K562 (cell line): ENCODE data around the gene IFFO2. TPM values are rescaled to one million over a fixed set of nuclear protein-coding genes. Genes with fewer than 3 reads are reported as not detected.

Experiments
- FOXK1 ChIP-seq: sonication (generic); formaldehyde crosslinking; IDR thresholded peaks from 2 replicates; pipeline ENCODE4 v1.8.0; 2022; ENCODE audit warnings: missing genetic modification reagents, mild to moderate bottlenecking, borderline replicate concordance
- MAZ ChIP-seq, 2 experiments: fragments of 450-650 bp in 1 of 2; sonication (generic) in 1 of 2; formaldehyde crosslinking; IDR thresholded peaks in 1 of 2; conservative IDR thresholded peaks in 1 of 2; 2 replicates each; pipeline versions ENCODE4 v1.4.0 to v1.5.0; 2020; ENCODE audit warnings: mild to moderate bottlenecking in 1 of 2, missing genetic modification reagents in 1 of 2
- RBM17 ChIP-seq: fragments of 200-400 bp; formaldehyde crosslinking; IDR thresholded peaks from 2 replicates; pipeline ENCODE4 v1.6.1; 2017; ENCODE audit warnings: low read depth, mild to moderate bottlenecking, low read length, borderline replicate concordance
- SREBF2 ChIP-seq: sonication (generic); formaldehyde crosslinking; IDR thresholded peaks from 2 replicates; pipeline ENCODE4 v1.4.0; 2020; ENCODE audit warnings: mild to moderate bottlenecking, missing genetic modification reagents
- ZBTB1 ChIP-seq: sonication (generic); formaldehyde crosslinking; IDR thresholded peaks from 2 replicates; pipeline ENCODE4 v1.8.1; 2023; ENCODE audit warnings: missing genetic modification reagents, low read depth, mild to moderate bottlenecking, borderline replicate concordance
- ZNF197 ChIP-seq: fragments of 200-800 bp; sonication (Bioruptor generic); IDR thresholded peaks from 2 replicates; pipeline ENCODE4 v1.6.1; 2016; ENCODE audit warnings: low read depth, missing genetic modification characterization, missing compliant biosample characterization
- ZNF239 ChIP-seq: fragments of 250-450 bp; sonication (Bioruptor Pico); IDR thresholded peaks from 2 replicates; pipeline ENCODE4 v1.4.0; 2020; ENCODE audit warnings: mild to moderate bottlenecking
- ZNF3 ChIP-seq: fragments of 250-450 bp; sonication (Bioruptor Pico); IDR thresholded peaks from 2 replicates; pipeline ENCODE4 v1.5.0; 2021; ENCODE audit warnings: mild to moderate bottlenecking, moderate library complexity
- ZNF431 ChIP-seq: sonication (generic); formaldehyde crosslinking; IDR thresholded peaks from 2 replicates; pipeline ENCODE4 v1.8.0; 2022; ENCODE audit warnings: mild to moderate bottlenecking, missing genetic modification reagents
- polyA plus RNA-seq, 8 experiments: library from polyadenylated mRNA; depleted of rRNA in 4 of 8; stranded (reverse) in 5 of 8; unstranded in 3 of 8; fragments of >200 nt; fragmentation: Nextera tagmentation in 2 of 8; fragmentation: Illumina TruSeq in 1 of 8; extraction: Ambion mirVana in 2 of 8; extraction: Trizol in 1 of 8; gene quantifications; 2 replicates each; pipeline versions ENCODE4 v1.2.1 to v1.2.3, GENCODE V29; 2011 to 2014; ENCODE audit warnings: inconsistent platforms in 1 of 8, missing spikeins in 1 of 8
- total RNA-seq, 7 experiments: library from RNA; depleted of rRNA in 6 of 7; stranded (reverse); fragments of >200 nt in 6 of 7; fragmentation: Illumina TruSeq in 2 of 7; extraction: Trizol in 2 of 7; gene quantifications; 2 replicates each; pipeline versions ENCODE4 v1.2.1 to v1.2.3, GENCODE V29; 2011 to 2021; ENCODE audit warnings: low replicate concordance in 1 of 7
- TF ChIP-seq, protein P1 (sequence below), 3 experiments: fragments of 200-800 bp in 1 of 3; fragments of 250-450 bp in 1 of 3; fragments of 450-650 bp in 1 of 3; sonication (Bioruptor Pico) in 1 of 3; sonication (Bioruptor generic) in 1 of 3; formaldehyde crosslinking in 1 of 3; IDR thresholded peaks; 2 replicates each; pipeline versions ENCODE4 v1.6.1 to v1.8.0; 2016 to 2022; ENCODE audit warnings: mild to moderate bottlenecking in 2 of 3, missing genetic modification characterization in 2 of 3, missing compliant biosample characterization in 1 of 3, moderate library complexity in 1 of 3
- TF ChIP-seq, protein P2 (sequence below): fragments of 250-450 bp; sonication (Bioruptor Pico); IDR thresholded peaks from 2 replicates; pipeline ENCODE4 v1.4.0; 2020; ENCODE audit warnings: mild to moderate bottlenecking, moderate library complexity, borderline replicate concordance
- TF ChIP-seq, protein P3 (sequence below): sonication (generic); formaldehyde crosslinking; IDR thresholded peaks from 2 replicates; pipeline ENCODE4 v1.8.0; 2022; ENCODE audit warnings: missing genetic modification reagents, mild to moderate bottlenecking, moderate library complexity, borderline replicate concordance
- TF ChIP-seq, protein P4 (sequence below), 3 experiments: fragments of 200-800 bp in 1 of 3; sonication (Bioruptor generic) in 1 of 3; sonication (generic) in 1 of 3; formaldehyde crosslinking in 1 of 3; IDR thresholded peaks; 2 replicates each; pipeline versions ENCODE4 v1.6.1 to v1.8.0; 2016 to 2022; ENCODE audit warnings: mild to moderate bottlenecking in 2 of 3, missing compliant biosample characterization in 2 of 3, missing genetic modification characterization in 2 of 3, missing genetic modification reagents in 1 of 3
- TF ChIP-seq, protein P5 (sequence below), 3 experiments: IDR thresholded peaks in 2 of 3; conservative IDR thresholded peaks in 1 of 3; 2 replicates each; pipeline ENCODE4 v1.5.1; 2011 to 2012; ENCODE audit warnings: low read length in 3 of 3, mild to moderate bottlenecking in 3 of 3, control low read depth in 2 of 3, improper control_type of control experiment in 1 of 3, inconsistent platforms in 1 of 3, low read depth in 1 of 3, mixed read lengths in 1 of 3, moderate library complexity in 1 of 3; ENCODE audit not compliant: insufficient read depth in 2 of 3

Gene IFFO2
- total and polyA plus RNA-seq, 9 of the 15 experiments (the other 6 are each of a cell fraction or from before 2014, with no cell fraction given) = 0.15 to 1.0 (median 0.44) TPM; not detected in 2

DNA sequence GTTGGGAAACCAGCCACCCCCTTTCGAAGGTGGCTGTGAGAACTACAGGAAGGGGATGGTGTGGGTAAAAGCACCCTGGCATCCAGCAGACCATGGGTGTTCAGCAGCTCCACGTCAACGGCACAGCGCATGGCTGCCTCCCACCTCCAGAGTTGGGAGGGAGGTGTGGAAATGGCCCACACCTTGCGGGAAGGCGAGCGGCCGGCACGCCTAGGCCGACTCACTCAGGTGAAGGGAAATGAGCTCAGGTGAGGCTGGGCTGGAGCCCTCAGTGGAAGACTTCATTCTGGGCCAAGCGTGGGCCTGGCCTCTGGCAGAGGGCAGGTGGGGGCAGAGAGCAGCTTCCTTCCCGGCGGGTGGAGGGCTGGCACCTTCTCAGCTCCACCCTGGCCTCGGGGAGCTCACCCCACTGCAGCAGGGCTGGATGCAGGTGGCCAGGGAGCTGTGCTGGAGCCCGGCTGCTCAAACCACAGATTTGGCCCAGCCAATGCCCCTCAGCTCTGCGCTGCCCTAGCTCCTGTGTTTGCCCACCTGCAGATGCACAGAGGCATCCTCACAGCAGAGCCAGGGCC, 29.3 kb downstream of the IFFO2 start (continued):
- TF ChIP-seq, protein P1, sequence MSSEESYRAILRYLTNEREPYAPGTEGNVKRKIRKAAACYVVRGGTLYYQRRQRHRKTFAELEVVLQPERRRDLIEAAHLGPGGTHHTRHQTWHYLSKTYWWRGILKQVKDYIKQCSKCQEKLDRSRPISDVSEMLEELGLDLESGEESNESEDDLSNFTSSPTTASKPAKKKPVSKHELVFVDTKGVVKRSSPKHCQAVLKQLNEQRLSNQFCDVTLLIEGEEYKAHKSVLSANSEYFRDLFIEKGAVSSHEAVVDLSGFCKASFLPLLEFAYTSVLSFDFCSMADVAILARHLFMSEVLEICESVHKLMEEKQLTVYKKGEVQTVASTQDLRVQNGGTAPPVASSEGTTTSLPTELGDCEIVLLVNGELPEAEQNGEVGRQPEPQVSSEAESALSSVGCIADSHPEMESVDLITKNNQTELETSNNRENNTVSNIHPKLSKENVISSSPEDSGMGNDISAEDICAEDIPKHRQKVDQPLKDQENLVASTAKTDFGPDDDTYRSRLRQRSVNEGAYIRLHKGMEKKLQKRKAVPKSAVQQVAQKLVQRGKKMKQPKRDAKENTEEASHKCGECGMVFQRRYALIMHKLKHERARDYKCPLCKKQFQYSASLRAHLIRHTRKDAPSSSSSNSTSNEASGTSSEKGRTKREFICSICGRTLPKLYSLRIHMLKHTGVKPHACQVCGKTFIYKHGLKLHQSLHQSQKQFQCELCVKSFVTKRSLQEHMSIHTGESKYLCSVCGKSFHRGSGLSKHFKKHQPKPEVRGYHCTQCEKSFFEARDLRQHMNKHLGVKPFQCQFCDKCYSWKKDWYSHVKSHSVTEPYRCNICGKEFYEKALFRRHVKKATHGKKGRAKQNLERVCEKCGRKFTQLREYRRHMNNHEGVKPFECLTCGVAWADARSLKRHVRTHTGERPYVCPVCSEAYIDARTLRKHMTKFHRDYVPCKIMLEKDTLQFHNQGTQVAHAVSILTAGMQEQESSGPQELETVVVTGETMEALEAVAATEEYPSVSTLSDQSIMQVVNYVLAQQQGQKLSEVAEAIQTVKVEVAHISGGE (CRISPR knock-in tag; IDR thresholded peaks at IDR 0.05) = 0 out of 6 replicates have a peak, but pooled peaks of 1 of the 3 experiments have one; percentile 27
- TF ChIP-seq SREBF2 (CRISPR knock-in tag) = no peak
- TF ChIP-seq, protein P2, sequence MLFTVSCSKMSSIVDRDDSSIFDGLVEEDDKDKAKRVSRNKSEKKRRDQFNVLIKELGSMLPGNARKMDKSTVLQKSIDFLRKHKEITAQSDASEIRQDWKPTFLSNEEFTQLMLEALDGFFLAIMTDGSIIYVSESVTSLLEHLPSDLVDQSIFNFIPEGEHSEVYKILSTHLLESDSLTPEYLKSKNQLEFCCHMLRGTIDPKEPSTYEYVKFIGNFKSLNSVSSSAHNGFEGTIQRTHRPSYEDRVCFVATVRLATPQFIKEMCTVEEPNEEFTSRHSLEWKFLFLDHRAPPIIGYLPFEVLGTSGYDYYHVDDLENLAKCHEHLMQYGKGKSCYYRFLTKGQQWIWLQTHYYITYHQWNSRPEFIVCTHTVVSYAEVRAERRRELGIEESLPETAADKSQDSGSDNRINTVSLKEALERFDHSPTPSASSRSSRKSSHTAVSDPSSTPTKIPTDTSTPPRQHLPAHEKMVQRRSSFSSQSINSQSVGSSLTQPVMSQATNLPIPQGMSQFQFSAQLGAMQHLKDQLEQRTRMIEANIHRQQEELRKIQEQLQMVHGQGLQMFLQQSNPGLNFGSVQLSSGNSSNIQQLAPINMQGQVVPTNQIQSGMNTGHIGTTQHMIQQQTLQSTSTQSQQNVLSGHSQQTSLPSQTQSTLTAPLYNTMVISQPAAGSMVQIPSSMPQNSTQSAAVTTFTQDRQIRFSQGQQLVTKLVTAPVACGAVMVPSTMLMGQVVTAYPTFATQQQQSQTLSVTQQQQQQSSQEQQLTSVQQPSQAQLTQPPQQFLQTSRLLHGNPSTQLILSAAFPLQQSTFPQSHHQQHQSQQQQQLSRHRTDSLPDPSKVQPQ (CRISPR knock-in tag) = no peak
- TF ChIP-seq, protein P3, sequence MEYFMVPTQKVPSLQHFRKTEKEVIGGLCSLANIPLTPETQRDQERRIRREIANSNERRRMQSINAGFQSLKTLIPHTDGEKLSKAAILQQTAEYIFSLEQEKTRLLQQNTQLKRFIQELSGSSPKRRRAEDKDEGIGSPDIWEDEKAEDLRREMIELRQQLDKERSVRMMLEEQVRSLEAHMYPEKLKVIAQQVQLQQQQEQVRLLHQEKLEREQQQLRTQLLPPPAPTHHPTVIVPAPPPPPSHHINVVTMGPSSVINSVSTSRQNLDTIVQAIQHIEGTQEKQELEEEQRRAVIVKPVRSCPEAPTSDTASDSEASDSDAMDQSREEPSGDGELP (CRISPR knock-in tag) = 0 out of 2 replicates have a peak, but pooled peaks have one; percentile 36
- TF ChIP-seq, protein P4, sequence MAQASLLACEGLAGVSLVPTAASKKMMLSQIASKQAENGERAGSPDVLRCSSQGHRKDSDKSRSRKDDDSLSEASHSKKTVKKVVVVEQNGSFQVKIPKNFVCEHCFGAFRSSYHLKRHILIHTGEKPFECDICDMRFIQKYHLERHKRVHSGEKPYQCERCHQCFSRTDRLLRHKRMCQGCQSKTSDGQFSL (CRISPR knock-in tag; IDR thresholded peaks at IDR 0.05) = peak; percentile 24; the same call in 1 of the 2 replicates
- TF ChIP-seq, protein P4 (tag; IDR thresholded peaks at IDR 0.05) = no peak
- no peak for TF ChIP-seq RBM17
- no peak for TF ChIP-seq ZNF197 (CRISPR knock-in tag)
- TF ChIP-seq ZNF3 (CRISPR knock-in tag) = no peak
- 0 out of 4 replicates have a peak, but pooled peaks of 1 of the 2 experiments have one; percentile 1 for TF ChIP-seq MAZ (CRISPR knock-in tag; conservative IDR thresholded peaks at IDR 0.05 in 1 of 2, IDR thresholded peaks at IDR 0.05 in 1 of 2)
- TF ChIP-seq, protein P5, sequence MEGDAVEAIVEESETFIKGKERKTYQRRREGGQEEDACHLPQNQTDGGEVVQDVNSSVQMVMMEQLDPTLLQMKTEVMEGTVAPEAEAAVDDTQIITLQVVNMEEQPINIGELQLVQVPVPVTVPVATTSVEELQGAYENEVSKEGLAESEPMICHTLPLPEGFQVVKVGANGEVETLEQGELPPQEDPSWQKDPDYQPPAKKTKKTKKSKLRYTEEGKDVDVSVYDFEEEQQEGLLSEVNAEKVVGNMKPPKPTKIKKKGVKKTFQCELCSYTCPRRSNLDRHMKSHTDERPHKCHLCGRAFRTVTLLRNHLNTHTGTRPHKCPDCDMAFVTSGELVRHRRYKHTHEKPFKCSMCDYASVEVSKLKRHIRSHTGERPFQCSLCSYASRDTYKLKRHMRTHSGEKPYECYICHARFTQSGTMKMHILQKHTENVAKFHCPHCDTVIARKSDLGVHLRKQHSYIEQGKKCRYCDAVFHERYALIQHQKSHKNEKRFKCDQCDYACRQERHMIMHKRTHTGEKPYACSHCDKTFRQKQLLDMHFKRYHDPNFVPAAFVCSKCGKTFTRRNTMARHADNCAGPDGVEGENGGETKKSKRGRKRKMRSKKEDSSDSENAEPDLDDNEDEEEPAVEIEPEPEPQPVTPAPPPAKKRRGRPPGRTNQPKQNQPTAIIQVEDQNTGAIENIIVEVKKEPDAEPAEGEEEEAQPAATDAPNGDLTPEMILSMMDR (IDR thresholded peaks at IDR 0.05 in 2 of 3, conservative IDR thresholded peaks at IDR 0.05 in 1 of 3; ENCODE audit: insufficient read depth in 2 of 3, low read depth in 1 of 3, low read length in 3 of 3) = no peak
- TF ChIP-seq ZNF239 (CRISPR knock-in tag) = no peak
- peak; percentile 31; the same call in 1 of the 2 replicates for TF ChIP-seq ZNF431 (CRISPR knock-in tag)
- 0 out of 2 replicates have a peak, but pooled peaks have one; percentile 33 for TF ChIP-seq ZBTB1 (CRISPR knock-in tag)
- no peak for TF ChIP-seq FOXK1 (CRISPR knock-in tag)
